ENCODE data around the gene TMEM8B. TPM values are rescaled to one million over a fixed set of nuclear protein-coding genes. Genes with fewer than 3 reads are reported as not detected.

TMEM8B gene
- total and polyA plus RNA-seq, 10 of the 15 experiments (the other 5 are each of a cell fraction or from before 2014, with no cell fraction given): 0.19 to 7.6 (median 2.5) TPM

GRCh38 chr9:35867538-35867937, 38.5 kb downstream of the TMEM8B start:
- H2AFZ ChIP-seq (ENCODE audit: control insufficient read depth, low read depth, low read length): no peak overlapping the region
- no peak for FAIRE-seq
- no peak overlapping the region for H3K9ac ChIP-seq (ENCODE audit: control insufficient read depth, insufficient read depth, low read length)
- intact Hi-C loops (cut with micrococcal nuclease; ENCODE audit: unreplicated experiment): no loop called here
- H3K36me3 ChIP-seq (ENCODE audit: control insufficient read depth in 2 of 2, insufficient read depth in 2 of 2, low read length in 1 of 2): no peaks in the 10 kb centered on the region
- no peak overlapping the region for H3K27ac ChIP-seq (ENCODE audit: control insufficient read depth, insufficient read depth)
- in situ Hi-C loops (cut with MboI): no loop called here
- no peak for DNase-seq (ENCODE audit: low read depth, low spot score)
- ATAC-seq: no peak
- H3K79me2 ChIP-seq (ENCODE audit: control insufficient read depth, insufficient read depth, low read length): no peaks in the 10 kb centered on the region
- ChIA-PET RAD21 (ENCODE audit: unreplicated experiment) (no interaction called here), SMC1A (ENCODE audit: uncharacterized antibody, unreplicated experiment) (interaction anchor here (0.9 kb wide), 1 partner anchor 15 kb away, joined by 3 read pairs; no protein-coding TSS in a partner anchor), CTCF (no interaction called here), POLR2A (interaction anchor here (0.6 kb wide), 1 partner anchor 16 kb away, joined by 3 read pairs; no protein-coding TSS in a partner anchor)
- H3K4me3 ChIP-seq: no peak overlapping the region
- no peaks in the 10 kb centered on the region for H3K4me1 ChIP-seq (ENCODE audit: control insufficient read depth, insufficient read depth, low read length)
- H4K20me1 ChIP-seq (ENCODE audit: control insufficient read depth, insufficient read depth): no peaks in the 10 kb centered on the region
- BruUV-seq (replicated peaks): no TSS peak
- no peaks in the 10 kb centered on the region for H3K9me3 ChIP-seq (replicated peaks; ENCODE audit: control insufficient read depth, insufficient read depth, low read length)
- no peak overlapping the region for H3K4me2 ChIP-seq (ENCODE audit: control insufficient read depth, insufficient read depth)
- no peaks in the 10 kb centered on the region for H3K27me3 ChIP-seq (replicated peaks in 1 of 2; ENCODE audit: control insufficient read depth in 2 of 2, insufficient read depth in 2 of 2, low read length in 1 of 2)
- 43% methylated on average over 4 of the region's 4 CpGs for WGBS (ENCODE audit: insufficient coverage, insufficient replicate concordance, low lambda C conversion rate, missing lambda C conversion rate)
- TF ChIP-seq HSF1 (IDR thresholded peaks at IDR 0.05; ENCODE audit: low read depth, low read length) (no peak), PRDM15 (CRISPR knock-in tag; IDR thresholded peaks at IDR 0.05) (no peak), GATAD2B (conservative IDR thresholded peaks at IDR 0.05; ENCODE audit: low read depth) (no peak), USF1 (IDR thresholded peaks at IDR 0.05; ENCODE audit: borderline replicate concordance, extremely low read length, insufficient read depth, low read depth, low read length) (no peak), ETV6 (conservative IDR thresholded peaks at IDR 0.05 in 1 of 2, IDR thresholded peaks at IDR 0.05 in 1 of 2; ENCODE audit: borderline replicate concordance in 1 of 2, low read depth in 1 of 2) (no peak), ZBTB40 (IDR thresholded peaks at IDR 0.05; ENCODE audit: borderline replicate concordance) (no peak), NFXL1 (IDR thresholded peaks at IDR 0.05; ENCODE audit: borderline replicate concordance) (no peak), NR2C1 (IDR thresholded peaks at IDR 0.05) (no peak), CHD2 (IDR thresholded peaks at IDR 0.05; ENCODE audit: borderline replicate concordance, low read depth, low read length) (no peak), NKRF (conservative IDR thresholded peaks at IDR 0.05) (no peak), CBFB (IDR thresholded peaks at IDR 0.05; ENCODE audit: low read depth) (no peak)

Measured in GM12878 (cell line).